CD4-positive, alpha-beta T cell treated with Interleukin-2 at 100 ng/mL for 4 hours (primary cell): ENCODE measurements around the gene ADGRB3.
"Not testable (repeated sequence)": the region's sequence is repeated elsewhere in the genome, so short reads cannot be mapped to it uniquely, and the experiment has no call there.

Source experiments
- DNase-seq: peaks from one replicate; pipeline ENCODE4 v3.0.0-alpha.2; 2020; ENCODE audit warnings: low spot score

ADGRB3 gene

GRCh38 chr6:68649669-68650068, 14.6 kb downstream of the ADGRB3 start:
- DNase-seq: no peak

GRCh38 chr6:68650142-68650541, 15.1 kb downstream of the ADGRB3 start:
- no peak for DNase-seq

GRCh38 chr6:68651011-68651985, 16.2 kb downstream of the ADGRB3 start:
- no peak for DNase-seq

GRCh38 chr6:68652117-68652536, 17.0 kb downstream of the ADGRB3 start:
- DNase-seq: no peak

- DNase-seq: no peak
Measured at GRCh38 chr6:68653074-68653705, 18.1 kb downstream of the ADGRB3 start.

- no peak for DNase-seq
Measured at GRCh38 chr6:68653706-68654089, 18.6 kb downstream of the ADGRB3 start.

- no peak for DNase-seq
Measured at GRCh38 chr6:68654134-68654533, 19.1 kb downstream of the ADGRB3 start.

GRCh38 chr6:68655028-68655427, 19.9 kb downstream of the ADGRB3 start:
- no peak for DNase-seq

- no peak for DNase-seq
Measured at GRCh38 chr6:68657374-68658139, 22.5 kb downstream of the ADGRB3 start.

GRCh38 chr6:68658338-68658737, 23.3 kb downstream of the ADGRB3 start:
- no peak for DNase-seq

- no peak for DNase-seq
Measured at GRCh38 chr6:68673255-68673654, 38.2 kb downstream of the ADGRB3 start.

GRCh38 chr6:68675548-68675947, 40.5 kb downstream of the ADGRB3 start:
- DNase-seq: no peak

GRCh38 chr6:68676094-68676493, 41.0 kb downstream of the ADGRB3 start:
- DNase-seq: not testable (repeated sequence)

GRCh38 chr6:68677058-68677457, 42.0 kb downstream of the ADGRB3 start:
- no peak for DNase-seq

GRCh38 chr6:68679399-68679798, 44.3 kb downstream of the ADGRB3 start:
- DNase-seq: no peak

GRCh38 chr6:68680264-68680663, 45.2 kb downstream of the ADGRB3 start:
- no peak for DNase-seq

GRCh38 chr6:68689910-68690309, 54.8 kb downstream of the ADGRB3 start:
- no peak for DNase-seq

GRCh38 chr6:68691120-68691519, 56.0 kb downstream of the ADGRB3 start:
- no peak for DNase-seq

GRCh38 chr6:68693271-68693670, 58.2 kb downstream of the ADGRB3 start:
- DNase-seq: no peak

- DNase-seq: no peak
Measured at GRCh38 chr6:68695403-68695802, 60.3 kb downstream of the ADGRB3 start.

- DNase-seq: no peak
Measured at GRCh38 chr6:68695838-68696237, 60.8 kb downstream of the ADGRB3 start.

- DNase-seq: no peak
Measured at GRCh38 chr6:68697394-68697793, 62.3 kb downstream of the ADGRB3 start.

- DNase-seq: no peak
Measured at GRCh38 chr6:68701159-68701558, 66.1 kb downstream of the ADGRB3 start.
